Measurements from ENCODE around the gene DNAH1. TPM values are rescaled to one million over a fixed set of nuclear protein-coding genes. Genes with fewer than 3 reads are reported as not detected.

The DNAH1 gene
- total RNA-seq, 3 donors from 2014 or later, result 7.5 to 11.5 (median 10.8) TPM

GRCh38 chr3:52343946-52344600 lies 28.0 kb downstream of the DNAH1 start:
- no peak overlapping the region for H3K4me3 ChIP-seq
- no peaks in the 10 kb centered on the region for H3K4me1 ChIP-seq
- no peak overlapping the region for H3K27ac ChIP-seq
- no peaks in the 10 kb centered on the region for H3K9me3 ChIP-seq
- TF ChIP-seq POLR2A (IDR thresholded peaks at IDR 0.05) (no peak), POLR2AphosphoS5 (IDR thresholded peaks at IDR 0.05) (no peak)
- TF ChIP-seq, protein P1, sequence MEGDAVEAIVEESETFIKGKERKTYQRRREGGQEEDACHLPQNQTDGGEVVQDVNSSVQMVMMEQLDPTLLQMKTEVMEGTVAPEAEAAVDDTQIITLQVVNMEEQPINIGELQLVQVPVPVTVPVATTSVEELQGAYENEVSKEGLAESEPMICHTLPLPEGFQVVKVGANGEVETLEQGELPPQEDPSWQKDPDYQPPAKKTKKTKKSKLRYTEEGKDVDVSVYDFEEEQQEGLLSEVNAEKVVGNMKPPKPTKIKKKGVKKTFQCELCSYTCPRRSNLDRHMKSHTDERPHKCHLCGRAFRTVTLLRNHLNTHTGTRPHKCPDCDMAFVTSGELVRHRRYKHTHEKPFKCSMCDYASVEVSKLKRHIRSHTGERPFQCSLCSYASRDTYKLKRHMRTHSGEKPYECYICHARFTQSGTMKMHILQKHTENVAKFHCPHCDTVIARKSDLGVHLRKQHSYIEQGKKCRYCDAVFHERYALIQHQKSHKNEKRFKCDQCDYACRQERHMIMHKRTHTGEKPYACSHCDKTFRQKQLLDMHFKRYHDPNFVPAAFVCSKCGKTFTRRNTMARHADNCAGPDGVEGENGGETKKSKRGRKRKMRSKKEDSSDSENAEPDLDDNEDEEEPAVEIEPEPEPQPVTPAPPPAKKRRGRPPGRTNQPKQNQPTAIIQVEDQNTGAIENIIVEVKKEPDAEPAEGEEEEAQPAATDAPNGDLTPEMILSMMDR (IDR thresholded peaks at IDR 0.05), result no peak
- H3K36me3 ChIP-seq, result no peaks in the 10 kb centered on the region
- no peaks in the 10 kb centered on the region for H3K27me3 ChIP-seq
- intact Hi-C loops (cut with DNase I; ENCODE audit: low total_unique reads), result no loop called here
- DNase-seq (ENCODE audit: low spot score in 2 of 2), result no peak

DNA sequence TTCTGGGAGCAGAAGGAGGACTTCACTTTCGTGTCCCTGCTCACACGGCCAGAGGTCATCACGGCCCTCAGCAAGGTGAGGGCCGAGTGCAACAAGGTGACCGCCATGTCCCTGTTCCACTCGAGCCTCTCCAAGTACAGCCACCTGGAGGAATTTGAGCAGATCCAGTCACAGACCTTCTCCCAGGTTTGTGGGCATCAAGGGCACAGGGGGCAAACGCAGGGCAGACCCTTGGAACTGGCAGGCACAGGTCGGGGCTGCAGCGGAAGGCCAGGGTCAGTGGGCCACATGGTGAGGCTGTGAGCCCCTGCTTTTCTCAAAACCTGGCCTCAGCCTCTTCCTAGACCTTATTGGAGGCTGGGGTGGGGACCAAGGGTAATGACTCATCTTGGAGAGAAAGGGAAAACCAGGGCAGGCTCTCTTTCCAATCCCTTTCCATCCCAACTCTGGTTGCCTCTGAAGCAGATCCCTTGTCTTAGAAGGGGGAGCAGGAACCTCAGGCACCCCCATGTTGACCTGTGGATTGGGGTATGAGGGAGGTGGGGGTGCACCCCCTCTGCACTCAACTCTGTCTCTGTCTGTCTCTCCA lies 29.5 kb downstream of the DNAH1 start:
- no peaks in the 10 kb centered on the region for H3K4me1 ChIP-seq
- H3K9me3 ChIP-seq, result no peaks in the 10 kb centered on the region
- no peak overlapping the region for H3K4me3 ChIP-seq
- TF ChIP-seq, protein P1 (IDR thresholded peaks at IDR 0.05), result no peak
- no peak for TF ChIP-seq POLR2AphosphoS5 (IDR thresholded peaks at IDR 0.05)
- TF ChIP-seq POLR2A (IDR thresholded peaks at IDR 0.05), result no peak
- H3K27me3 ChIP-seq, result no peaks in the 10 kb centered on the region
- H3K27ac ChIP-seq, result no peak overlapping the region
- H3K36me3 ChIP-seq, result no peaks in the 10 kb centered on the region
- no peak for DNase-seq (ENCODE audit: low spot score in 2 of 2)
- intact Hi-C loops (cut with DNase I; ENCODE audit: low total_unique reads), result no loop called here

GRCh38 chr3:52346623-52347530 lies 30.8 kb downstream of the DNAH1 start:
- intact Hi-C loops (cut with DNase I; ENCODE audit: low total_unique reads), result no loop called here
- H3K4me1 ChIP-seq, result no peaks in the 10 kb centered on the region
- no peaks in the 10 kb centered on the region for H3K27me3 ChIP-seq
- no peak for DNase-seq (ENCODE audit: low spot score in 2 of 2)
- H3K36me3 ChIP-seq, result no peaks in the 10 kb centered on the region
- TF ChIP-seq, protein P1 (IDR thresholded peaks at IDR 0.05), result no peak
- TF ChIP-seq POLR2AphosphoS5 (IDR thresholded peaks at IDR 0.05) (no peak), POLR2A (IDR thresholded peaks at IDR 0.05) (no peak)
- no peak overlapping the region for H3K4me3 ChIP-seq
- H3K9me3 ChIP-seq, result no peaks in the 10 kb centered on the region
- no peak overlapping the region for H3K27ac ChIP-seq

DNA sequence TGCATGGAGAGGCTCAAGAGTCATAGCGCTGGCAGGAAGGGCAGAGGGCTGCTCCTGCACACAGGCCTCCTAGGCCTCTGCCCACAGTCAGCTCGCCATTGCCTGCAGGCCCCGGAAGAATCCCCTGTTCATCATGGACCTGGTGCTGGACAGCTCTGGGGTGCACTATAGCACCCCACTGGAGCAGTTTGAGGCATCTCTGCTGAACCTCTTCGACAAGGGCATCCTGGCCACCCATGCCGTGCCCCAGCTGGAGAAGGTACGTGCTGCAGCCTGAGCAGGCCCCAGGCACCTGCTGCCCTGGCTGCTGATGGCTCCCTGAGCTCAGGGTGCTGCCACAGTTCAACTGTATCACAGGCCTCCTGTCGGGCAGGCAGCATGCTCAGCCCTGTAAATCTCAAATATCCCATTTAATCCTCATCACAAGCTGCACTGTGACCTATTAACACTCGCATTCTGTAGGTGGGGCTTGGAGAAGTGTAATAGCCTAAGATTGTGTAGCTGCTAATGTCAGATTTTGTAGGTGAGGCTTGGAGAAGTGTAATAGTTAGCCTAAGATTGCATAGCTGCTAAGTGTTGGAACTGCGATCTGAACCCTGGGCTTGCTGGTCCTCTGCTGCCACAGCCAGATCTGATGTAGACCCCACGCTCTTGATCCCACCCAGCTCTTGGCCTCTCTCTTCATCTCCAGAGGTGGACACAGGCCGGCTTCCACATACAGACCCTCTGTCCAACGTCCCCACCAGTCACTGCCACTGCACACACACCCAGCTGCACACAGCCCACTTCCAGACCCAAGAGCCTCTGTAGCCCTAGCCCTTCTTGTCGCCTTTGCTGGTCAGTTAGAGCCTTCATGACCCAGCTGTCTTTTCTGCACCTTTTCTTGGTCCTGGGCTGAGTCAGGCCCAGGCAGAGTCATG lies 31.9 kb downstream of the DNAH1 start:
- intact Hi-C loops (cut with DNase I; ENCODE audit: low total_unique reads), result no loop called here

More for the DNA sequence above, 31.9 kb downstream of the DNAH1 start:
- no peak for DNase-seq (ENCODE audit: low spot score in 2 of 2)
- TF ChIP-seq, protein P1 (IDR thresholded peaks at IDR 0.05), result no peak
- TF ChIP-seq POLR2AphosphoS5 (IDR thresholded peaks at IDR 0.05) (no peak), POLR2A (IDR thresholded peaks at IDR 0.05) (no peak)
- H3K27ac ChIP-seq, result no peak overlapping the region
- no peaks in the 10 kb centered on the region for H3K9me3 ChIP-seq
- H3K4me1 ChIP-seq, result no peaks in the 10 kb centered on the region
- no peaks in the 10 kb centered on the region for H3K36me3 ChIP-seq
- no peak overlapping the region for H3K4me3 ChIP-seq
- H3K27me3 ChIP-seq, result no peaks in the 10 kb centered on the region
